ENCODE data around the gene C12orf56. TPM values are rescaled to one million over a fixed set of nuclear protein-coding genes. Genes with fewer than 3 reads are reported as not detected.

Gene C12orf56
- total and polyA plus RNA-seq, 4 donors = 0.08 to 0.47 (median 0.24) TPM; not detected in 1

GRCh38 chr12:64229240-64229639, 161.3 kb downstream of the C12orf56 start:
- no peak for DNase-seq (ENCODE audit: low spot score)
- H3K9me3 ChIP-seq (ENCODE audit: control insufficient read depth in 4 of 4, low read length in 3 of 4) = no peaks in the 10 kb centered on the region
- no peaks in the 10 kb centered on the region for H3K27me3 ChIP-seq (ENCODE audit: control insufficient read depth in 4 of 4, insufficient read depth in 4 of 4, low read length in 3 of 4)
- H3K36me3 ChIP-seq (ENCODE audit: control insufficient read depth in 4 of 4, insufficient read depth in 3 of 4, low read depth in 1 of 4, low read length in 3 of 4) = no peaks in the 10 kb centered on the region
- no peak overlapping the region for H3K4me3 ChIP-seq (ENCODE audit: low read depth in 1 of 3, low read length in 3 of 3)
- no peak for TF ChIP-seq HNF4A (conservative IDR thresholded peaks at IDR 0.05)
- TF ChIP-seq YY1 (IDR thresholded peaks at IDR 0.05) = no peak
- TF ChIP-seq EGR1 (IDR thresholded peaks at IDR 0.05; ENCODE audit: low read depth in 2 of 2) = no peak
- no peaks in the 10 kb centered on the region for H3K4me1 ChIP-seq (ENCODE audit: control insufficient read depth in 4 of 4, insufficient read depth in 4 of 4, low read length in 3 of 4)
- no peak overlapping the region for H3K9ac ChIP-seq (ENCODE audit: low read depth in 1 of 2, low read length in 2 of 2)
- no peak overlapping the region for H3K27ac ChIP-seq (ENCODE audit: low read depth in 1 of 2, low read length in 2 of 2)
- WGBS = 70% methylated on average over 4 of the region's 4 CpGs

GRCh38 chr12:64225626-64226025, 164.9 kb downstream of the C12orf56 start:
- no peak for DNase-seq (ENCODE audit: low spot score)
- TF ChIP-seq HNF4A (conservative IDR thresholded peaks at IDR 0.05) = no peak
- no peak for TF ChIP-seq EGR1 (IDR thresholded peaks at IDR 0.05; ENCODE audit: low read depth in 2 of 2)
- no peak for TF ChIP-seq YY1 (IDR thresholded peaks at IDR 0.05)
- no peak for TF ChIP-seq HNF4G (IDR thresholded peaks at IDR 0.05)
- no peak for TF ChIP-seq FOXA1 (IDR thresholded peaks at IDR 0.05)
- no peak for TF ChIP-seq NR2F2 (IDR thresholded peaks at IDR 0.05)
- no peak for TF ChIP-seq SP1 (IDR thresholded peaks at IDR 0.05)
- no peak for TF ChIP-seq JUND (IDR thresholded peaks at IDR 0.05)
- TF ChIP-seq ATF3 (IDR thresholded peaks at IDR 0.05) = no peak
- no peak for TF ChIP-seq RXRA (IDR thresholded peaks at IDR 0.05)
- TF ChIP-seq CTCF (IDR thresholded peaks at IDR 0.05; ENCODE audit: low read depth, low read length, missing input control) = no peak
- TF ChIP-seq TAF1 (conservative IDR thresholded peaks at IDR 0.05) = no peak
- no peak for TF ChIP-seq RAD21 (IDR thresholded peaks at IDR 0.05)
- H3K9me3 ChIP-seq (ENCODE audit: control insufficient read depth in 4 of 4, low read length in 3 of 4) = no peaks in the 10 kb centered on the region
- no peaks in the 10 kb centered on the region for H3K27me3 ChIP-seq (ENCODE audit: control insufficient read depth in 4 of 4, insufficient read depth in 4 of 4, low read length in 3 of 4)
- H3K27ac ChIP-seq (ENCODE audit: low read depth in 1 of 2, low read length in 2 of 2) = no peak overlapping the region
- H3K9ac ChIP-seq (ENCODE audit: low read depth in 1 of 2, low read length in 2 of 2) = no peak overlapping the region
- H3K4me3 ChIP-seq (ENCODE audit: low read depth in 1 of 3, low read length in 3 of 3) = no peak overlapping the region
- H3K4me1 ChIP-seq (ENCODE audit: control insufficient read depth in 4 of 4, insufficient read depth in 4 of 4, low read length in 3 of 4) = peaks cover 0 to 11% (median 8%) of the 10 kb centered on the region in 4 donors
- WGBS = 70% methylated on average over 2 of the region's 2 CpGs
- no peaks in the 10 kb centered on the region for H3K36me3 ChIP-seq (ENCODE audit: control insufficient read depth in 4 of 4, insufficient read depth in 3 of 4, low read depth in 1 of 4, low read length in 3 of 4)

GRCh38 chr12:64222009-64222765, 168.4 kb downstream of the C12orf56 start, which contains the start of gene KICS2:
Gene KICS2, minus strand, starts transcription at chr12:64222296. Its CDS starts 59 bp downstream, at chr12:64222237.
- H3K27ac ChIP-seq (ENCODE audit: low read depth in 1 of 2, low read length in 2 of 2) = peak within 1 kb of the TSS; percentile 90 to 91
- peak within 1 kb of the TSS; percentile 68 to 75 for H3K9ac ChIP-seq (ENCODE audit: low read depth in 1 of 2, low read length in 2 of 2)
- H3K9me3 ChIP-seq (ENCODE audit: control insufficient read depth in 4 of 4, low read length in 3 of 4) = no peaks in the 10 kb centered on the region
- WGBS = under 1% methylated on average over 56 of the region's 56 CpGs
- TF ChIP-seq FOXA1 (IDR thresholded peaks at IDR 0.05) (no peak), JUND (IDR thresholded peaks at IDR 0.05) (peak in 1 of 2 donors; percentile 51), EGR1 (IDR thresholded peaks at IDR 0.05; ENCODE audit: low read depth in 2 of 2) (no peak), REST (IDR thresholded peaks at IDR 0.05) (peak; percentile 36), RAD21 (IDR thresholded peaks at IDR 0.05) (peak in 1 of 2 donors; percentile 3), MAX (IDR thresholded peaks at IDR 0.05) (peak; percentile 83), TAF1 (conservative IDR thresholded peaks at IDR 0.05) (no peak), GABPA (IDR thresholded peaks at IDR 0.05 in 1 of 2, conservative IDR thresholded peaks at IDR 0.05 in 1 of 2) (no peak), YY1 (IDR thresholded peaks at IDR 0.05) (peak; percentile 59), CTCF (IDR thresholded peaks at IDR 0.05; ENCODE audit: low read depth, low read length, missing input control) (peak; percentile 4), HNF4A (conservative IDR thresholded peaks at IDR 0.05) (no peak), ATF3 (IDR thresholded peaks at IDR 0.05) (no peak)
- H3K4me1 ChIP-seq (ENCODE audit: control insufficient read depth in 4 of 4, insufficient read depth in 4 of 4, low read length in 3 of 4) = peaks cover 0 to 11% (median 8%) of the 10 kb centered on the region in 4 donors
- H3K36me3 ChIP-seq (ENCODE audit: control insufficient read depth in 4 of 4, insufficient read depth in 3 of 4, low read depth in 1 of 4, low read length in 3 of 4) = no peaks in the 10 kb centered on the region
- peak; percentile 88 for DNase-seq (ENCODE audit: low spot score)
- H3K4me3 ChIP-seq (ENCODE audit: low read depth in 1 of 3, low read length in 3 of 3) = peak within 1 kb of the TSS; percentile 72 to 81 (median 80)
- no peaks in the 10 kb centered on the region for H3K27me3 ChIP-seq (ENCODE audit: control insufficient read depth in 4 of 4, insufficient read depth in 4 of 4, low read length in 3 of 4)
